Ovary (tissue), 9 donors: ENCODE results near the gene TMIGD2. TPM values are rescaled to one million over a fixed set of nuclear protein-coding genes. Genes with fewer than 3 reads are reported as not detected.
"Not testable (repeated sequence)": the region's sequence is repeated elsewhere in the genome, so short reads cannot be mapped to it uniquely, and the experiment has no call there.

Source experiments
- DNase-seq, 5 donors: peaks; one replicate each; pipeline ENCODE4 v3.0.0-alpha.2; 2019 to 2020
- H3K27ac ChIP-seq, 2 donors: fragments of 200-600 bp; one replicate each; pipeline versions ENCODE4 v1.5.1 to v1.8.0; 2019 to 2022
- H3K27me3 ChIP-seq: fragments of 200-600 bp; one replicate; pipeline ENCODE4 v1.8.0; 2022
- H3K36me3 ChIP-seq: fragments of 200-600 bp; sonication (generic); one replicate; pipeline ENCODE4 v1.5.1; 2019
- H3K4me1 ChIP-seq: one replicate; pipeline ENCODE4 v1.8.1; 2013; ENCODE audit warnings: mild to moderate bottlenecking, moderate library complexity; ENCODE audit not compliant: insufficient read depth
- H3K4me3 ChIP-seq: fragments of 200-600 bp; sonication (generic); one replicate; pipeline ENCODE4 v1.5.1; 2017
- H3K9me3 ChIP-seq, 2 donors: fragments of 200-600 bp in 1 of 2; sonication (generic) in 1 of 2; one replicate each; pipeline versions ENCODE4 v1.5.1 to v1.8.1; 2013 to 2019; ENCODE audit warnings: mild to moderate bottlenecking in 1 of 2, moderate library complexity in 1 of 2
- EP300 ChIP-seq: sonication (generic); formaldehyde crosslinking; IDR thresholded peaks from one replicate; pipeline ENCODE4 v1.6.1; 2017; ENCODE audit warnings: antibody characterized with exemption
- POLR2A ChIP-seq: fragments of 450-650 bp; IDR thresholded peaks from one replicate; pipeline ENCODE4 v1.6.1; 2017; ENCODE audit warnings: antibody characterized with exemption, mild to moderate bottlenecking, moderate library complexity
- WGBS, 3 donors: extraction: QIAGEN DNeasy Blood & Tissue Kit in 1 of 3; methylation state at CpG; one replicate each; pipeline versions ENCODE4 v1.1.5 to v1.1.7; 2013 to 2017; 5-methylcytosine and 5-hydroxymethylcytosine counted together
- intact Hi-C, 4 donors: fragments of 100-400 bp; cut with DNase I; formaldehyde crosslinking; loops; one replicate each; pipeline versions ENCODE4 v1.11.0 to v1.15.1; 2022 to 2023
- polyA plus RNA-seq, 2 donors: library from polyadenylated mRNA; stranded (reverse); fragments of 200-250 nt in 1 of 2; fragments of 350-450 nt in 1 of 2; fragmentation: Illumina TruSeq in 1 of 2; extraction: RNeasy Lipid Tissue Mini Kit (QIAGEN cat#74804) in 1 of 2; gene quantifications; one replicate each; pipeline ENCODE4 v1.2.3, GENCODE V29; 2013 to 2014
- total RNA-seq, 7 donors: library from RNA; depleted of rRNA in 2 of 7; stranded (reverse); fragments of >200 nt in 2 of 7; fragmentation: NEBNext Ultra II Directional in 3 of 7; extraction: Animal tissue kit (Norgen Biotek cat#: 25700) in 3 of 7; gene quantifications; one replicate each; pipeline versions ENCODE4 v1.1.0 to v1.2.4, GENCODE V29; 2016 to 2023
- TF ChIP-seq, protein P1 (sequence below), 3 donors: fragments of 450-650 bp in 2 of 3; fragments of 200-600 bp in 1 of 3; IDR thresholded peaks; one replicate each; pipeline versions ENCODE4 v1.5.1 to v1.8.0; 2016 to 2022; ENCODE audit warnings: antibody characterized with exemption in 3 of 3, mild to moderate bottlenecking in 1 of 3
- donor health status: DM: no; HTN: no; CAD: no; lungs with moderate emphysema.
- donor health status: DM: no; HTN: no; CAD: no.
- donor health status: Bipolar disorder and iron deficiency.
- donor health status: DM: yes; HTN: yes; CAD: no.
- donor health status: DM: no; HTN: no; CAD: no.
- donor health status: DM: yes; HTN: yes; CAD: no.

The TMIGD2 gene
- total and polyA plus RNA-seq, 9 donors: 0.29 to 0.36 TPM; not detected in 7

DNA sequence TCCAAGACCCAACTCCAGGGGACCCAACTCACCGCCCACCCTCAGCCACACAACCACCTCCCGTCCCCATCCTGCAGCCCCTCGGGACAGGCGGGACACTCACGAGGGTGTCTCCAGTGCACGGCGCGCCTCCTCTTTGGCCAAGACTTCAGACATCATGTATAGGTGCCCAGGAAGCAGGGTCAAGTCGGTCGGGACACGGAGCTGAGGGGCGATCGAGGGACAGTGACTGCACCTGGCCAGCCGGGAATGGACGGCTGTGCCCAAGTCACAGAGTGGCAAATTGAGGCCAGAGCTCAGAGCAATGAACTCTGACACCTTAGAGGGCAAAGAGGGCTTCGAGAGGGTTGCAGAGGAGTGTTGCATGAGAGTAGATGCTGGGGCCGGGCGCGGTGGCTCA lies 27.7 kb upstream of the TMIGD2 start:
- intact Hi-C loops: no loop called here

DNA sequence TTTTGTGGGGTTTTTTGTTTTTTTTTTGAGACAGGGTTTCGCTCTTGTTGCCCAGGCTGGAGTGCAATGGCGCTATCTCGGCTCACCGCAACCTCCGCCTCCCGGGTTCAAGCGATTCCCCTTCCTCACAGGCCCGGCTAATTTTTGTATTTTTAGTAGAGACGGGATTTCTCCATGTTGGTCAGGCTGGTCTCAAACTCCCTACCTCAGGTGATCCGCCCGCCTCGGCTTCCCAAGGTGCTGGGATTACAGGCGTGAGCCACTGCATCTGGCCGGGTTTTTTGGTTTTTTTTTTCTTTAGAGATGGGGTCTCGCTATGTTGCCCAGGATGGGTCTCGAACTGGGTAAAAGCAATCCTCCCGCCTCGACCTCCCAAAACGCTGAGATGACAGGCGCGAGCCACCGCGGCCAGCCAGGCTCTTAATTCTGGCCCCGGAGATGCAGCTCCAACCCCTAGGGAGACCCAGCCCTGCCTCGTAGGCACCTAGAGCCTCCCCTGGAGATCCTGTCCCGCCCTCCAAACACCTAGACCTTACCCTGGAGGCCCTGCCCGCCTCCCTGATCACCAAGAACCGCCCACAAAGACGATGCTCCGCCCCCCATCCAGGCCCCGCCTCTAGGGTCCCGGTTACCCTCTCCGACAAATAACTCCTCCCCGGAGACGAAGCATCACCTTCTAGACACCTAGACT lies 26.9 kb upstream of the TMIGD2 start:
- Histone ChIP-seq H3K4me3 (peak overlapping the region; percentile 52), H3K27ac (peak overlapping the region in 1 of 2 donors; percentile 41)
- intact Hi-C loops, H3K4me1 ChIP-seq, H3K36me3 ChIP-seq, H3K9me3 ChIP-seq, H3K27me3 ChIP-seq: not testable (repeated sequence)
- 20 to 30% (median 30%) methylated on average over 35 of the region's 35 CpGs for WGBS, 3 donors
- DNase-seq: peak; percentile 47 to 77 (median 64)

More for the DNA sequence above, 27.7 kb upstream of the TMIGD2 start:
- TF ChIP-seq POLR2A: no peak
- TF ChIP-seq EP300: no peak
- TF ChIP-seq, protein P1, sequence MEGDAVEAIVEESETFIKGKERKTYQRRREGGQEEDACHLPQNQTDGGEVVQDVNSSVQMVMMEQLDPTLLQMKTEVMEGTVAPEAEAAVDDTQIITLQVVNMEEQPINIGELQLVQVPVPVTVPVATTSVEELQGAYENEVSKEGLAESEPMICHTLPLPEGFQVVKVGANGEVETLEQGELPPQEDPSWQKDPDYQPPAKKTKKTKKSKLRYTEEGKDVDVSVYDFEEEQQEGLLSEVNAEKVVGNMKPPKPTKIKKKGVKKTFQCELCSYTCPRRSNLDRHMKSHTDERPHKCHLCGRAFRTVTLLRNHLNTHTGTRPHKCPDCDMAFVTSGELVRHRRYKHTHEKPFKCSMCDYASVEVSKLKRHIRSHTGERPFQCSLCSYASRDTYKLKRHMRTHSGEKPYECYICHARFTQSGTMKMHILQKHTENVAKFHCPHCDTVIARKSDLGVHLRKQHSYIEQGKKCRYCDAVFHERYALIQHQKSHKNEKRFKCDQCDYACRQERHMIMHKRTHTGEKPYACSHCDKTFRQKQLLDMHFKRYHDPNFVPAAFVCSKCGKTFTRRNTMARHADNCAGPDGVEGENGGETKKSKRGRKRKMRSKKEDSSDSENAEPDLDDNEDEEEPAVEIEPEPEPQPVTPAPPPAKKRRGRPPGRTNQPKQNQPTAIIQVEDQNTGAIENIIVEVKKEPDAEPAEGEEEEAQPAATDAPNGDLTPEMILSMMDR (IDR thresholded peaks at IDR 0.05): no peak
- Histone ChIP-seq H3K4me1 (peaks cover 6% of the 10 kb centered on the region), H3K27me3 (no peaks in the 10 kb centered on the region), H3K36me3 (no peaks in the 10 kb centered on the region), H3K4me3 (no peak overlapping the region), H3K27ac (no peak overlapping the region), H3K9me3 (no peaks in the 10 kb centered on the region)
- peak in 3 of 5 donors; percentile 36 to 55 (median 55) for DNase-seq
- WGBS, 3 donors: 94 to 96% (median 94%) methylated on average over 19 of the region's 19 CpGs

DNA sequence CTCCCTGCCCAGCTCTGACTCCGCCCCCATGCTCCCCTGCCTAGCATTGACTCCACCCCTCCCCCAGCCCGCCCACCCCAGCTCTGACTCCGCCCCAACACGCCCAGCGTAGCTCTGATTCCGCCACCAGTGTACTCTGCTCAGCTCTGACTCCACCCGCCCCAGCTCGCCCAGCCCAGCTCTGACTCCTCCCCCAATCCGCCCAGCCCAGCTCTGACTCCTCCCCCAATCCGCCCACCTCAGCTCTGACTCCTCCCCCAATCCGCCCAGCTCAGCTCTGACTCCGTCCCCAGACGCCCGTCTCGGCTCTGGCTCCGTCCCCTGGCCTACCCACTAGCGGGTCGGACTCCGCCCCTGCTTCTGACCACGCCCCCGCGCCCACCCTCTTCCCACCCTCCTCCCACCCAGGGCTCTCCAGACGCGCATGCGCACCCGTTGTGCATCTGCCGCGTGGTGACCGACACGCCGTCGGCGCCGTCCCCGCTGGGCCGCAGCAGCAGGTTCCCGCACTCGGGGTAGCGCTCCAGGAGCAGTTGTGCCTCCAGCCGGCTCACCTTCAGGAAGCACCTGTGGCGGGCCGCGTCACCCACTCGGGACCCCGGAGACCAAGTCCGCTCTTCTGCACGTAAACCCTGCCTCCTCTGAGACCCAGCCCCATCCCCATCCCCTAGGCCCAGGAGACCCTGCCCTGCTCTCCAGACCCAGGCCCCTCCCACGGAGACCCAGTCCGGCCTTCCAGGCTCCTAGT lies 26.2 kb upstream of the TMIGD2 start:
- peak overlapping the region; percentile 52 for H3K4me3 ChIP-seq
- TF ChIP-seq, protein P1 (IDR thresholded peaks at IDR 0.05): peak in 1 of 3 donors; percentile 8
- TF ChIP-seq POLR2A: peak; percentile 60
- TF ChIP-seq EP300: no peak
- no peaks in the 10 kb centered on the region for H3K36me3 ChIP-seq
- H3K27ac ChIP-seq: peak overlapping the region in 1 of 2 donors; percentile 77
- intact Hi-C loops: no loop called here
- no peaks in the 10 kb centered on the region for H3K9me3 ChIP-seq
- no peaks in the 10 kb centered on the region for H3K27me3 ChIP-seq
- peak; percentile 99 to 100 (median 100) for DNase-seq
- WGBS, 3 donors: 1 to 3% (median 1%) methylated on average over 46 to 49 of the region's 49 CpGs
- H3K4me1 ChIP-seq: peaks cover 6% of the 10 kb centered on the region

DNA sequence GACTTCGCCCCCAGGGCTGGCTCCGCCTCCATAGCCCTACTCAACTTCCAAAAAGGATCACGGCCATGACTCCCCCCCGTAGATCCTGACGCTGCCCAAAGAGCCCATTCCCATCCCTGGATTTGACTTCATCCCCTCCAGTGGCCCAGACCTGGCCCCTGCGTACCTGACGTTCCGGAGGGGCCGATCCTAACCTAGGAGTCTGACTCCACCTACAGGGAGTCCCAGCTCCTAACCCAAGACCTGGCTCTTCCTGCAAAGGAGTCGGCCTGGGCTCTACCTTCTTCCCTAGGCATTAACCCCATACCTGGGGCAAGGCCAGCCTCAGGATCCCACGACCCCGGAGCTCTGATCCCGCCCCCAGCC lies 25.7 kb upstream of the TMIGD2 start:
- H3K27me3 ChIP-seq: no peaks in the 10 kb centered on the region
- WGBS, 3 donors: 3 to 6% (median 3%) methylated on average over 13 of the region's 13 CpGs
- intact Hi-C loops: no loop called here
- no peak for DNase-seq
- peak overlapping the region; percentile 48 for H3K4me3 ChIP-seq
- TF ChIP-seq, protein P1 (IDR thresholded peaks at IDR 0.05): peak in 1 of 3 donors; percentile 8
- TF ChIP-seq EP300 (no peak), POLR2A (peak; percentile 8)
- H3K27ac ChIP-seq: peak overlapping the region in 1 of 2 donors; percentile 77
- peaks cover 6% of the 10 kb centered on the region for H3K4me1 ChIP-seq
- no peaks in the 10 kb centered on the region for H3K36me3 ChIP-seq
- no peaks in the 10 kb centered on the region for H3K9me3 ChIP-seq
